HG03064 (cell line): ENCODE results near the gene SCYGR5.
A peak's percentile ranks its signal among the peaks of the same experiment; 100 is the strongest.
"Not testable (repeated sequence)": the region's sequence is repeated elsewhere in the genome, so short reads cannot be mapped to it uniquely, and the experiment has no call there.

Experiments used
- ATAC-seq: cut with Tn5 transposase; IDR thresholded peaks from one replicate; pipeline ENCODE4 v1.9.1; 2021; ENCODE audit warnings: low read depth; ENCODE audit not compliant: unreplicated experiment

Gene SCYGR5

DNA sequence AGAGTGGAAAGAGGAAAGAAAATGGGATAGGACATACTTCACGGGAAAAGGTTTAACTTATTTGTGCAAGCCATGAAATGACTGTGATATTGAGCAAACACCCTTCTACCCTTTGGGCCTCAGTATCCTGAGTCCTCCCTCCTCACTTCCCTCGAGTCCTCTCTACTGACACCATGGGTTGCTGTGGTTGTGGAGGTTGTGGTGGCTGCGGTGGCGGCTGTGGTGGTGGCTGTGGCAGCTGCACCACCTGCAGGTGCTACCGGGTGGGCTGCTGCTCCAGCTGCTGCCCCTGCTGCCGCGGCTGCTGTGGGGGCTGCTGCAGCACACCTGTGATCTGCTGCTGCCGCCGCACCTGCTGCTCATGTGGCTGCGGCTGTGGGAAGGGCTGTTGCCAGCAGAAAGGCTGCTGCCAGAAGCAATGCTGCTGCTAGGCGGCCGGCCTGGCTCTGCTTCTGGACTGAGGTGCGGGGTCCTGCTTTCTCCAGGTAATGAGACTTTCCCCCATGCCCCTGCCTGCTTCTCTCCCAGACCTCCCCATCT lies at the start of gene SCYGR5:
Gene SCYGR5 (plus strand): TSS at position 174 of the 540 bp plus-strand sequence. CDS start 0 bp downstream, at position 174.
- not testable (repeated sequence) for ATAC-seq

- ATAC-seq, result no peak
These were observed 49.0 kb upstream of the SCYGR5 start, which contains the start of gene SCYGR4 for GRCh38 chr2:227617316-227618230. Gene SCYGR4 (plus strand): TSS chr2:227617498. CDS start chr2:227617498, 0 bp downstream.

GRCh38 chr2:227623226-227623625 lies 43.4 kb upstream of the SCYGR5 start:
- no peak for ATAC-seq

- no peak for ATAC-seq
These were observed 41.2 kb upstream of the SCYGR5 start for GRCh38 chr2:227625420-227625819.

GRCh38 chr2:227626580-227627151 lies 39.9 kb upstream of the SCYGR5 start:
- no peak for ATAC-seq

- peak; percentile 95 for ATAC-seq
These were observed 38.8 kb upstream of the SCYGR5 start for GRCh38 chr2:227627769-227628168.

DNA sequence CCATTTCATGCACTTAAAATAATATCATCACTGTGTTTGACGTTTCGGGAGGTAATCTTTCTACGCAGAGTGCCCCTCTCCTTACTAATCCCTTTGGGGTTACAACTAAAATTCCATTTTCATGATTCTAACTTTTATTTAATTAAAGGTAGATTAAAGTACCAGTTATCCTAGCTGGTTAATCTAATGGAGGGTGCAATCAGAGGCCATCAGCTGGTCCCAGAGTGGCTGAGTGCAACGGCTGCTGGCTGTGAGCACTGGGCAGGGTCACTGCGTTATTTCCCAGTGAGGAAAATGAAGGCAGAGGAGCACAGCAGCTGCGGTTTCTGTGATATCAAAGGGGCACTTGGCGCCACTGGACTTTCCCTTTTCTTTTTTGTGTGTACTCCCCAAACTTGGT lies 37.2 kb upstream of the SCYGR5 start:
- ATAC-seq, result no peak

DNA sequence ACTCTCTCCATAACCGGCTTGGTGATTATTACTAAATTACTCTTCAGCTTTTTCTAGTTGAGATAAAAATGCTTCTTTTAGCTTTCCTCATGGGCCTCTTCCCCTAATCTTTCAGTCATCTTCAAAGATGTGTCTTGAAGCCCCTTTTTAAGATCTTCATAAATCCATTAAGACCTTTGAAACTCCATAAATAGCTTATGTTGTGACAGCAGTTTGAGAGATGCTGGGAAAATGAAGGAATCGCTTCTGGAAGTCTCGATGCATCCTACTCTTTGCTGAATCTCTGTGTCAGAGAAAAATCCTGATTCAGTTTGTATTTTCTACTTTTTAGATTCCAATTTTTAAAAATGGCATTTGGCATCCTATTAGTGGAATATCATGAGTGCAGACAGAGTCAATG lies 36.3 kb upstream of the SCYGR5 start:
- no peak for ATAC-seq

- ATAC-seq, result no peak
These were observed 33.8 kb upstream of the SCYGR5 start for GRCh38 chr2:227632827-227633226.

DNA sequence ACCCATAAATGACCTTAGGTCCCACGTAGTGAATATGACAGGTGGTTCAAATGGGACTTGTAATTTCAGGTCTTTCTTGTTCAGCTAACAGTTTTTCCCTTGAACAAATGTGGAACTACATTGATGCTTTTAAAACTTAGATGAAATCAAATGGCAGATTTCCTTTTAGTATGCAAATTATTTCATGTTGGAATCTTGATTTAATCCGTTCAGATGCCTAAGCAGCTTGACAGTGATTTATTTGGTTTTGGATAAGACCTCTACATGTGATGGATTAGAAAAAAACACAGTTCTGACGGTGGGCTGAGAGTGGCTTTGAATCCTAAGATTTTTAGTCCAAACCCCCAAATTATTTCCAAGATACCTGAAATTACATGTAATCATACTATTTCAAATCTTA lies 32.4 kb upstream of the SCYGR5 start:
- no peak for ATAC-seq

GRCh38 chr2:227642656-227643055 lies 23.9 kb upstream of the SCYGR5 start:
- ATAC-seq, result no peak

DNA sequence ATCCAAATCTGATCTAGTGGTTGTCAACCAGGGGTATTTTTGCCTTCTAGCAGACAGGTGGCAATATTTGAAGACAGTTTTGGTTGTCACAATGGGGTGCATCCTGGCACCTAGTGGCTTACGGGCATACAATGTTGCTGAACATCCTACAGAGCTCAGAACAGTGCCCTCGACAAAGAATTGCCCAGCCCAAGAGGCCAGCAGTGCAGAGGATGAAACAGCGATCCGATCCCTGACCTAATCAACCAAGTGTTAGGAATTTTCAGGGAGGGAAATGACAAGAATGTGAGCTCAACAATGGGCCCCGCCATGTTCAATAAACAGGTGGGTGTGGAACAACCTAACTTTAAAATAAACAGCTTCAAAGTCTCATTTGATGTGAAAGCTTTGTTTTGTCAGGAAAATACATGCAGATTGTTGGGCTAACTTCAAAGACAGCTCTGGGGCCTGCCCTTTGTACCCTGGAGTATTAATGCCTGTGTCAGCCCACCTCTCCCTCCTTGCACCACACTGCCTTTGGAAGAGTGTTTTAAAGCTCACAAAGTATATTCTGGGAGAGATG lies 22.5 kb upstream of the SCYGR5 start:
- ATAC-seq, result no peak

DNA sequence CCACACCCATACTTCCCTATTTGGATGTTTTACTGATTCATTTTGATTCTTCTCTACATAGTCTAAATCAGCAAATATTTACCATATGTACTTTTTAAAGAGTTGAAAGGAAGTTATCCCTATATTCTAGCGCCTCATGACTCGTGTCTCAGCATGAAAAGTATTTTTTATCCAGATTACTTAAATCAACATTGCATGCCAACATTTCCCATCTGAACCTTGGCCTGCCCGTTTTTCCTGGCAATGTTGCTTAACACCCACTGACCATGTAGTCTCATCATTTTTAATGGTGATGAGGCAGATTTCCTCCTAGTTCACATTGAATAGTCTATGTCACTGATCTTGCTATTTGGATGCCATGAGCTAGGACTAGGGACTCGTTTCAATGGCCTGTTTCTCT lies 13.2 kb upstream of the SCYGR5 start:
- ATAC-seq, result no peak

- ATAC-seq, result no peak
These were observed 12.2 kb upstream of the SCYGR5 start for GRCh38 chr2:227654426-227654825.

- no peak for ATAC-seq
These were observed 11.2 kb upstream of the SCYGR5 start for GRCh38 chr2:227655454-227655853.

DNA sequence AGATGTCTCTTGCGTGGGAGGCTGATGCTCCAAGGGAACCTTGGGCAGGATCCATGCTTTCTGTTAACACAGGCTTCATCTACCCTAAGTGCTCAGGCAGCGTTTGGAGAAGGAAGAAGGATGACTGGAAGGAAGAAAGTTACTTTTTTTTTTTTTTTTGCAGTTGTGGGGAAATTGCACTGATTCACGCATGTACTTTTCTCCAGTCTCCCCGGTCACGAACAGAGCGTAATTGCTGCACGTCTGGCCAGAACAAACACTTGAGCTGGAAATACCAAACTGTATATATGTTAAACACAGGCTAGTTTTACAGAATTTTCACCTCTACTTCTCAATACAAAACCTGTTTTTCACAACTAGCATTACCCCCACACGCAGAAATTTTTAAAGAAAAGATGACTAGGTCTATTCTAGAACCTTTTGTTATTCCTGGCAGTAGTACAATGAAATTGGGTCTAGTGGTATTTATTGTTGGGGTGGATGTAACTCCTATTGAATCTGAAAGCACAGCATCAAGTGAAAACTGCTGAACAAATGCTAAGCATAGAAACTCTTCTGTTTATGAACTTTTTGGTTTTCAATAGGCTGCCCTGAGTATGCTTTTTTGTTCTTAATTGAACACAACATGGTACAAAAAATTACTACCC lies 9.3 kb upstream of the SCYGR5 start:
- no peak for ATAC-seq

GRCh38 chr2:227661025-227661649 lies 5.5 kb upstream of the SCYGR5 start:
- no peak for ATAC-seq

DNA sequence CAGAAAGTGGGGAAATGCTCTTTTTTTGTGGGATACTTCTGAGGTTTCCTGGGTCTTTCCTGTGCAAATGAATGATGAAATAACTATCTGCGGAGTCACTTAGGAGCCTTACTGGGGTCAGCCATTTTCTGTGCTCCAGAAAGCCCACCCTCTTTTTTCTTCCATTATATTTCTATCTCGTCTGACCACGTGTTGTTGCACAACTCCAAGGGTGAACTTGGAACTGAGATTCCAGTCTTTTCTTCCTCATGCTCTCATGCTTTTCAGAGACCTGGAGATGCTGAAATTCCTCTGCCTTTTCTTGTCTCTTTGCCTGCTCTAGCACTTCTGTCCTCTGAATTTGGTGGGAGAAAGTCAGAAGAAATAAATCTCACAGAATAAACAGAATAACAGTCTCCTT lies 4.8 kb upstream of the SCYGR5 start:
- no peak for ATAC-seq

DNA sequence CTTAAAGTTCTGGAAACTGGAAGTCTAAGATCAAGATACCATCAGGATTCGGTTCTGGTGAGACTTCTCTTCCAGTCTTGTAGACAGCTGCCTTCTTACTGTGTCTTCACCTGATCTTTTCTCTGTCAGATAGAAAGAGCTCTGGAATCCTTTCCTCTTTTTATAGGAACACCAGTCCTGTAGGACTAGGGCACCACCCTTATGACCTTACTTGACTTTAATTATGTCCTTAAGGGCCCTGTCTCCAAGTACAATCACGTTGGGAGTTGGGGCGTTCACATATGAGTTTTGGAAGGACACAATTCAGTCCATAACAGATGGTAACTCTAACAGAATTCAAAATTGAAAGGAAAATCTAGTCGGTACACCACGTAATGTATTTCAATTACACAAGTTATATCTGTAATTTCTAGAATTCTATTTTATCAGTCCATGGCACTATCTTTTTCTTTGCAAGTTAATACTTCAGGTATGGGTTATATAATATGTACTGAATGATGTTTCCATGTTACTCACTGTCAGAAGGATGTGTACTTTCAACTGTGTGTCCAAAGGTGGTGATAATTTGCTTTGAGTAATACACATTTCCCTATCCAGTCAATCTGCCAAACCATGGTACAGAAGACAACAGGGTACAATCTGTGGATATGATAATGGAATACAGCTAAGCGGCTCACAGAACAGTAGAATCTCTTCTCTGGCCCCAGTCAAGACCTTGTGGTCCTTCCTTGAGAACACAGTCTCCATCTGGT lies 1.2 kb upstream of the SCYGR5 start:
- no peak for ATAC-seq
